NCI-H2029 treated with DMSO at 0.1 percent for 48 hours (cell line): Measurements from ENCODE around the gene GARRE1.
"Not testable (repeated sequence)": the region's sequence is repeated elsewhere in the genome, so short reads cannot be mapped to it uniquely, and the experiment has no call there.

Experiments
- DNase-seq: peaks from one replicate; lab custom pipeline; 2025; lab: John Stamatoyannopoulos, UW

The GARRE1 gene

GRCh38 chr19:34230820-34231219, 23.5 kb upstream of the GARRE1 start:
- DNase-seq: no peak

DNA sequence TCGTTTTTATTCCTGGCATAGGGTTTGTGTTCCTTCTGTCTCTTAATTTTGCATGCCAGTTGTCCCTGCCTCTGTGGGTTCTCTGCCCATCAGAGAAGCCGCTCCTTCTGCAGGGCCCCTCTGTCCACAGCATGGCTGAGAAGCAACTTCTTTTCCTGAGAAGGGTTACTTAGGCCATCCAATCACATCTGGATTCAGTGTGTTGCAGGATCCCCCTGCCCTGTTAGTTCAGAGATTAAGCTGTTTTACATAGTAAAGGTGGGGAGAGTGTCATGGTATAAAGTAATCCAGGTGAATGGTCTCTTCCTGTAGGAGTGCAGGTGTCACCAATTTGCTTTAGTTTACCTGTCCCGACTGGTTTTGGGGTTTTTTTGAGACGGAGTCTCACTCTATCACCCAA, 22.9 kb upstream of the GARRE1 start:
- no peak for DNase-seq

GRCh38 chr19:34232566-34233481, 21.5 kb upstream of the GARRE1 start:
- no peak for DNase-seq

GRCh38 chr19:34235425-34235940, 18.9 kb upstream of the GARRE1 start:
- no peak for DNase-seq

- no peak for DNase-seq
Observed at GRCh38 chr19:34236035-34236987, 18.0 kb upstream of the GARRE1 start.

DNA sequence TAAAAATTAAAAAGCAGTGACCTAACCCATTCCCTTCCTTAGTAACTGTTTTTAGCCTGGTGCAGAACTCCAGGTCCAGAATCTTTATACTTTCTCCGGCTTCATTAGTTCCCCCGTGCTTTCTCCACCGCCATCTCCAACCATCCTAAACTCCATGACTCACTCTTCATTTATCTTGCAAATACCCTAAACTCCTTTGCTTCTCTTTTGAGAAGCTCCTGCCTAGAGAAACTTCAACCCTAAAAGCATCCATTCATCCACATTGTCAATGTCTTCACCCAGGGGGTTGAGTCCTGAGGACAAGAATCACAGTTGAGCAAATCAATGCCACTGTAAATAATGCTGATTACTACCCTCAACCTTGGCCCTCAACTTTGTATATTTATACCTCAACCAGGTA, 17.1 kb upstream of the GARRE1 start:
- no peak for DNase-seq

DNA sequence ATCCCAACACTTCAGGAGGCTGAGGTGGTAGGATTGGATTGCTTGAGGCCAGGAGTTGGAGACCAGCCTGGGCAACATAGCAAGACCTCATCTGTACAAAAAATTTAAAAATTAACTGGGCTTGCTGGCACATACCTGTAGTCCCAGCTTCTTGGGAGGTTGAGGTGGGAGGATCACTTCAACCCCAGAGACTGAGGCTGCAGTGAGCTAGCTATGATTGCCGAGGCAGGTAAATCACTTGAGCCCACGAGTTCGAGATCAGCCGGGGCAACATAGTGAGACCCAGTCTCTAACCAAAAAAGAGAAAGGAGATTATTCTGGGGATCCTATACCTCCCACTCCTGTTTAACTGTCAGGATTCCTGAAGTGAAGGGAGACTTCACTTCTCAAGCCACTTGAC, 16.4 kb upstream of the GARRE1 start:
- no peak for DNase-seq

DNA sequence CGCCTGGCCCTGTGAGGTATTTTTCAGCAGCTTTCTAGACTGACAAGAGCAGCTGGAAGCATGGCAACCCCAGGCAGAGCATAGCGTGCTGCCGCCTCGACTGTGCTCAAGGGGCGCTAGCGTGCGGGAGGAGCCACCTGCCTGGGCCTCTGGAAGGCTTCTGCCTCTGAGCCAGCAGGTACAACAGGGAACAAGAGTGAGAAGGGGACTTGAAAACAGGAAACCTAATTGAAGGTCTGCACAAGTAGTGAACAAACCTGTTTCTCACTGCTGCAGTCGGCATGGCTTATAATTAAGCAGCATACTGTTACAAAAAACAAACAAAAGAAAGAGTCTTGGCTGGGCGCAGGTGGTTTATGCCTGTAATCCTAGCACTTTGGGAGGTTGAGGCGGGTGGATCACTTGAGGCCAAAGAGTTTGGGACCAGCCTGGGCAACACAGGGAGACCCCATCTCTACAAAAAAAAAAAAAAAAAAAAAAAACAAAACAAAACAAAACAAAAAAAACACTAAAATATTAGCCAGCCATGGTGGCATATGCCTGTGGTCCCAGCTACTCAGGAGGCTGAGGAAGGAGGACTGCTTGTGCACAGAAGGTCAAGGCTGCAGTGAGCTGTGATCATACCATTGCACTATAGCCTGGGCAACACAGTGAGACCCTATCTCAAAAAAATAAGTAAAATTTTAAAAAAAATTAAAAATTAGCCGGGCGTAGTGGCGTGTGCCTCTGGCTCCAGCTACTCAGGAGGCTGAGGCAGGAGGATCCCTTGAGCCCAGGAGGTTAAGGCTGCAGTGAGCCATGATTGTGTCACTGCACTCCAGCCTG, 12.6 kb upstream of the GARRE1 start:
- DNase-seq: peak; percentile 91

- DNase-seq: not testable (repeated sequence)
Observed at GRCh38 chr19:34243138-34243875, 11.0 kb upstream of the GARRE1 start.

DNA sequence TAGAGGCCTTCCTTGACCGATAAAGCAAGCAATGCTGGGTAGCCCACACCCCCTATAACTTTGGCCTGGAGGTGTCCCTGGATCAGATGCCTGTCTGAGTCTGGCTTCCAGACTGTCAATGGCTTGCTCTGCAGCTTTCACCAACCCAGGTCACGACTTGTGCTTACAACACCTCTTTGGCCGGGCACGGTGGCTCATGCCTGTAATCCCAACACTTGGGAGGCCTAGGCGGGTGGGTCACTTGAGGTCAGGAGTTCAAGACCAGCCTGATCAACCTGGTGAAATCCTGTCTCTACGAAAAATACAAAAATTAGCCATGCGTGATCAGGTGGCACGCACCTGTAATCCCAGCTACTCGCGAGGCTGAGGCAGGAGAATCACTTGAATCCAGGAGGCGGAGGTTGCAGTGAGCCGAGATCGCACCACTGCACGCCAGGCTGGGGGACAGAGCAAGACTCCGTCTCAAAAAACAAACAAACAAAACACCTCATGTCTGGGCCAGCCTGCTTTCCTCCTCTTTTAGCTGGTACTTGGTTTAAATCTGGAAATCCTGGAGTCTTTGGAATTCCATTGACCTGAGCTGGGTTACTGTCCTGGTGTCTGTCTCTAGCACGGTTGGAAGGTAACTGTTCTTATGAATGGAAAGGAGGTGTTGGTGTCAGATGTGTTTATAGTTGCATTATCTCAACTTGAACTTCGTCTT, 10.3 kb upstream of the GARRE1 start:
- DNase-seq: no peak

DNA sequence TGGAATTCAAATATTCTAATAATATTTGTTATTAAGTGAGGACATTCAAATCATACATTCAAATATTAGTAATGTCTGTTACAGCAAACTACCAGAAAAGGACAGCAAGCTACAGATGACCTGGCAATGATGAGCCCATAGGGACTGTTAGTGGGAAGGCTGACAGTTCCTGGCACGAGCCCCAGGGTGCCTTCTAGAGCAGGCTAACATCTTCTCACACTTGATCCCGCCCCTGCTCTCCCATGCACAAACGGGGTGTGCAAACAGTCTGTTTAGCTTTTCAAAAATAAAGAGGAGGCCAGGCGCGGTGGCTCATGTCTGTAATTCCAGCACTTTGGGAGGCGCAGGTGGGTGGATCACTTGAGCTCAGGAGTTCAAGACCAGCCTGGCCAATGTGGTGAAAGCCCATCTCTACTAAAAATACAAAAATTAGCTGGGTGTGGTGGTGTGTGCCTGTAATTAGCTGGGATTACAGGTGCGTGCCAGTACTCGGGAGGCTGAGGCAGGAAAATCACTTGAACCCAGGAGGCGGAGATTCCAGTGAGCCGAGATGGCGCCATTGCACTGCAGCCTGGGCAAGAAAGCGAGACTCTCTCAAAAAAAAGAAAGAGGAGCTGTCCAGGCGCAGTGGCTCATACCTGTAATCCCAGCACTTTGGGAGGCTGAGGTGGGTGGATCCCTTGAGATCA, 9.6 kb upstream of the GARRE1 start:
- peak; percentile 35 for DNase-seq

- DNase-seq: no peak
Observed at GRCh38 chr19:34246340-34246739, 8.0 kb upstream of the GARRE1 start.

GRCh38 chr19:34248941-34249340, 5.4 kb upstream of the GARRE1 start:
- DNase-seq: no peak

GRCh38 chr19:34253167-34253566, 1.2 kb upstream of the GARRE1 start:
- not testable (repeated sequence) for DNase-seq

DNA sequence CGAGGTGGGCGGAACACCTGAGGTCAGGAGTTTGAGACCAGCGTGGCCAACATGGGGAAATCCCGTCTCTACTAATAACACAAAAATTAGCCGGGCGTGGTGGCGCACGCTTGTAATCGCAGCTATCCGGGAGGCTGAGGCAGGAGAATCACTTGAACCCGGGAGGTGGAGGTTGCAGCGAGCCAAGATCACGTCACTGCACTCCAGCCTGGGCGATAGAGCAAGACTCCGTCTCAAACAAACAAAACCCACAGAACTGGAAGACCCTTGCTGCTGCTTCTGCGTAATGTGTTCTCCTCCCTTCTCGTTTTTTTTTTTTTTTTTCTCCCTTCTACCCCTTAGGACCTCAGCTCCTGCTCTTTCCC, 691 bp upstream of the GARRE1 start:
- not testable (repeated sequence) for DNase-seq

DNA sequence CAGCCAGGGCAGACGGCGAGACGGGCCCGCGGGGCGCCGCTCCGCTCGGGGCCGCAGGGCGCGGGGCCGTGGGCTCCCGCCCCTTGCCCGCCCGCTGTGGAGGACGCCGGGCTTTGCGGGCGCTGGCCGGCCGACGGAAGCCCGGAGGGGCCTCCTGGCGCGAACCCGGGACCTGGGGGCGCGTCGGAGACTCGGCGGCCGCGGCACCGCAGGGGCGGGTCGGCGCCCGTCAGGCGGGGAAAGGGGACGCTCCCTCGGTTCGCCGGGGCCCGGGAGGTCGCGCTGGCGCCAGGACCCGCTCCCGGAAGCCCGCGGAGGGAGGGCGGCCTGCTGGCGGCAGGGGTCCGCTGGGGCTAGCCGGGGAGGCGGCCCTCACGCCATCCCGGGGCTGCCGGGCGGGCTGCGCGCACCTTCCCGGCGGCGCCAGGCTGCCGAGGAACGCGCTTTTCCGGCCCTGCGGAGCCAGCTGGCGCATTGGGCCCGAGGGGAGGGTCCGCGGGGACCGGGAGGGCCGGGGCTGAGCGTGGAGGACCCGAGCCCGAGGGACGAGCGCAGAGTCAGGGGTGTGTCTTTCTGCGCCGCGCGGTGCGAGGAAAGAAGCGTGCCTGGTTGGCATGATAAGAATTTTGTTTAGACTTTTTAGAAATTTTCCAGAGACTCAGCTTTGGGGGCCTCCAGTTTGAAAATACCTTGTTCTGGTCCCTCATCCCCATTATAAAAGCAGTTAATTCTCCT, 511 bp downstream of the GARRE1 start:
- no peak for DNase-seq

- no peak for DNase-seq
Observed at GRCh38 chr19:34255546-34255945, 1.2 kb downstream of the GARRE1 start.

DNA sequence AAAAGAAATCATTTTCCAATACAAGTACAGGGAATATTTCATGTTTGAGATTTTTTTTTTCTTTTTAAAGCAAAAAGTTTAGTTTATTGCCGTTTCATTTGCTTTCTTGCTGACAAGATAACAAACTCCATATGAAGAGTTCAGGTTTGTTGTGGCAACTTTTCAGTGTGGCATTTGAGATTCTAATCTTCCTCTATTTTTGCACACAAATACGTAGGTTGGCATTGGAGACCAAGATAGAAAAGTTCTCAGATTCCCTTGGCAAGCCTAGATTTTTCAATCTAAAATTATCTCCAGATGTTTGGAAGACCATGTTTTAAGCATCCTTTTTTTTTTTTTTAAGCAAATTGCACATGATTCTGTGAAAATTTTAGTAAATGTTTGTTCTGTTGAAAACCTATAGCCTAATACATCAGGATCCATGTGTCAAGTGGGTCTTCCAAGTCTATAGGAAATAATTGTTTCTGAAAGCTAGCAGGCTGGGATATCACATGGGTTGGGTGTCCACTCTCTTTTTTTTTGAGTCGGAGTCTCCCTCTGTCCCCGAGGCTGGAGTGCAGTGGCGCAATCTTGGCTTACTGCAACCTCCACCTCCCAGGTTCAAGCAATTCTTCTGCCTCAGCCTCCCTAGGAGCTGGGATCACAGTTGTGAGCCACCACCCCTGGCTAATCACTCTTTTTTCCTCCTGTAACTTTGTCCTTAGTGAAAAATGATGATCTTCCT, 2.6 kb downstream of the GARRE1 start:
- DNase-seq: no peak
